ENCODE data around the gene OBP2A.

OBP2A gene

DNA sequence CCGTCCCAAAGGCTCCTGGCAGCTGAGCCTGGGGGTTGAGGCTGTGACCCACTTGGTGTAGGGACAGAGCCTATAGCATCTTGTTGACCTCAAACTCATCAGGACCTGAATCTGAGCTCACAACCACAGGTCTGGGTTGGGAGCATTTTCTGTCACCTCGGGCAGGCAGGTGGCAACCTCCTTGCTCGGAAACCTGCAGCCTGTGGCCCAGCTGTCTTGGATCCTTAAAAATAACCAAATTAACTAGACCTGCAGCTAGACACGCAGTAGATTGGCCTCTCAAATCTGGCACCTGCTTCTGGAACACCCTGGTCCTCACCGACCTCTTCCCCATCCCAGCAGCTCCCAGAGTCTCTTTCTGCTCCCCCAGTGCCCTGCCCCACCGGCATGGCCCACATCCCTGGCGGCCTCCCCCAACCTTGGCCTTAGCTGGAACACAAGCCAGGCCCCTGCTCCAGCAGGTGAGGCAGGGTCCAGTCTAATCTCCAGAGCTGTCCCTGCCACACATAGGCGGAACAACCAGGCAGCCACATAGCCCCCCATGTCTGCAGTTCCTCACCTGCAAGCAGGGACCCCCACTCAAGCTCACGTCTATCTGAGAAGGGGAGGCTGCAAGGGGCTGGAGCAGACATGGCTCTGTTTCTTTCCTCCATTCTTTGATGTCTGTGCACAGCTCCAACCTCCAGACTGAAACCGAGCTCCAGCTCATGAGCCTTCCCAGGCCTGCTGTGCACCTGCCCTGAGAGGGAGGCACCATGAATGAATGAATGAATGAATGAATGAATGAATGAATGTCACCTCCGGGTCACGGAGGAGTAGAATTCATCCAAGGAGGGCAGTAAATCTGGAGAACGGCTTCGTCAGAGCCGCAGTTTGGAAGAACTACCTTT, 43.9 kb downstream of the OBP2A start:
- no peak overlapping the region for H3K4me3 ChIP-seq (ENCODE audit: low read depth, low read length)
- TF ChIP-seq CTCF (IDR thresholded peaks at IDR 0.05; ENCODE audit: borderline replicate concordance, insufficient read depth, low read depth, low read length), result no peak

DNA sequence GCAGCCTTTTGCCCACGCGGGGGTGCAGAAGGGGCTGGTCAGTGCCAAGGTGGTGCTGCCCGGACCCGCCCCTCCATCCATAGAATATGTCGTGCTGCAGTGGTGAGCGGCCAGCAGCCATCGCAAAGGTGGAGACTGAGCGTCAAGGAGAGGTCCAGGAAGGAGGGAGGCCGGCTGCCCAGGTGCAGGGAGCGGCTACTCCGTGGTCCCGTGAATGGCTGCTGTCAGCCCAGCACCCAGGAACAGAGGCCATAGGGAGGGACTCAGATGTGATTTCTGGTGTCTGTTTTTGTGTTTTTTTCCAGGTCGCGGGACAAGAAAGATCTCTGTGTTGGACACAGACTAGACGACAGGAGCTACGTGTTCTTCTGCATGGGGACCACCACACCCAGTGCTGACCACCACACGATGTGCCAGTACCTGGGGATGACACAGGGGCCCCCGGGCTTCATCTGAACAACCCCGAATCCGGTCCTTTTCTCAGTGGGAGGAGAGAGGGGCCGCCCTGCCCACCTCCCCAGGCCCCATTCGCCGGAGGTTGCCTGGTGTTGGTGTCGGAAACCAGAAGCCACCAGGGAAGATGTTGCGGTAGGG, 44.7 kb downstream of the OBP2A start:
- H3K4me3 ChIP-seq (ENCODE audit: low read depth, low read length), result no peak overlapping the region
- TF ChIP-seq CTCF (IDR thresholded peaks at IDR 0.05; ENCODE audit: borderline replicate concordance, insufficient read depth, low read depth, low read length), result no peak

DNA sequence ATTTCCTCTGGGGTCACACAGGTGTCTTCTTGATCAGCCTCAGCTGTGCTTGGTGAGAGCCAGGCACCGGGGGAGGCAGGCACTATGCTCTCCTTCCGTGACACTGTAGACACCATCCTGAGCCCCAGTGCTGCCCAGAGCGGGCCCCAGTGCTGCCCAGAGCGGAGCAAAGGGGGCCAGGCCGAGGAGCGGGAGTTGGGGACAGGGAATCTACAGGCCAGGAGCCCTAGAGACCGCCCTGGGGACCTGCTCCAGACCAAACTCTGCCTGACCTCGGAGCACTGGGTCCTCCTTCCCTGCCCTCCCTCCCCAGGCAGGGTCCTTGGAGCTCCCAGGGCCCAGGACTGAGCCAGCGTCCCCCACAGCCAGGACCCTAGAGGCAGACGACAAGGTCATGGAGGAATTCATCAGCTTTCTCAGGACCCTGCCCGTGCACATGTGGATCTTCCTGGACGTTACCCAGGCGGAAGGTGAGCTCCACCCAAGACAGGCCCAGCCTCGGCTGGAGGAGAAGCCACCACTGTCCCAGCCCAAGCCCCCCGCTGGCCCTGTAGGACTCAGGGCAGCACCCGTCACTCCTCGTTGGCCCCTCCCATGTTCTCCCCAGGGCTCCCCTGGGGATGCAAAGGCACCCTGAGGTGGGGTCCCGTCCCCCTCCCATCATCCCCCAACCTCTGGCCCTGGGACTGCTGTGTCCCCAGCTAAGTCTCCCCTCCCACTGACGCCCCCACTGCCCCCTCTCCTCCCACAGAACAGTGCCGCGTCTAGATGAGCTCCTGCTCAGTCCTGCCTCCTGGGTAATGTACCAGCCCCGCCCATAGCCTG, 45.8 kb downstream of the OBP2A start:
- TF ChIP-seq CTCF (IDR thresholded peaks at IDR 0.05; ENCODE audit: borderline replicate concordance, insufficient read depth, low read depth, low read length), result no peak
- H3K4me3 ChIP-seq (ENCODE audit: low read depth, low read length), result no peak overlapping the region

- TF ChIP-seq CTCF (IDR thresholded peaks at IDR 0.05; ENCODE audit: borderline replicate concordance, insufficient read depth, low read depth, low read length), result no peak
- H3K4me3 ChIP-seq (ENCODE audit: low read depth, low read length), result no peak overlapping the region
Measured at GRCh38 chr9:135592331-135592590, 46.3 kb downstream of the OBP2A start.

DNA sequence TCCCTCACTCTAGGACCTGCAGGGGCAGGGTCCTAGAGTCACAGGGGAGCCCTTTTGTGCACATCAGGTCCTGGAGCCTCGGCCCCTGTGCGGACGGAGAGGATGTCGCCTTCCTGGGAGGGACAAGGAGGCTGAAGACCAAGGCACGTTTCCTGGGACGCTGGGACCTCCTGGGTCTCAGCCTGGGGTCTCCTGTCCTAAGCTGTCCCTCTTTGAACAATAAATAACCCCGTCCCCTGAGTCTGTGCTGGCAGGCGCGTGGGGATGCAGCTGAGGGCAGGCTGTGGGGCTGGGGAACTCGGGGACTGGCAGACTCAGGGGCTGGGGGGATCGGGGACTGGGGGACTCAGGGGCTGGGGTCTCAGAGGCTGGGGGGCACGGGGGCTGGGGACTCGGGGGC, 46.7 kb downstream of the OBP2A start:
- H3K4me3 ChIP-seq (ENCODE audit: low read depth, low read length), result no peak overlapping the region
- TF ChIP-seq CTCF (IDR thresholded peaks at IDR 0.05; ENCODE audit: borderline replicate concordance, insufficient read depth, low read depth, low read length), result no peak

- H3K4me3 ChIP-seq (ENCODE audit: low read depth, low read length), result no peak overlapping the region
- TF ChIP-seq CTCF (IDR thresholded peaks at IDR 0.05; ENCODE audit: borderline replicate concordance, insufficient read depth, low read depth, low read length), result no peak
Measured at GRCh38 chr9:135596211-135596610, 50.3 kb downstream of the OBP2A start.

All from GM12875 (cell line).